Activated naive CD4-positive, alpha-beta T cell (primary cell): ENCODE data around the gene NUP62CL.
A peak's percentile ranks its signal among the peaks of the same experiment; 100 is the strongest.
"Not testable (repeated sequence)": the region's sequence is repeated elsewhere in the genome, so short reads cannot be mapped to it uniquely, and the experiment has no call there.

Experiments used
- DNase-seq, 4 experiments: peaks; one replicate each; lab custom pipeline; 2025; lab: John Stamatoyannopoulos, UW

NUP62CL gene

DNA sequence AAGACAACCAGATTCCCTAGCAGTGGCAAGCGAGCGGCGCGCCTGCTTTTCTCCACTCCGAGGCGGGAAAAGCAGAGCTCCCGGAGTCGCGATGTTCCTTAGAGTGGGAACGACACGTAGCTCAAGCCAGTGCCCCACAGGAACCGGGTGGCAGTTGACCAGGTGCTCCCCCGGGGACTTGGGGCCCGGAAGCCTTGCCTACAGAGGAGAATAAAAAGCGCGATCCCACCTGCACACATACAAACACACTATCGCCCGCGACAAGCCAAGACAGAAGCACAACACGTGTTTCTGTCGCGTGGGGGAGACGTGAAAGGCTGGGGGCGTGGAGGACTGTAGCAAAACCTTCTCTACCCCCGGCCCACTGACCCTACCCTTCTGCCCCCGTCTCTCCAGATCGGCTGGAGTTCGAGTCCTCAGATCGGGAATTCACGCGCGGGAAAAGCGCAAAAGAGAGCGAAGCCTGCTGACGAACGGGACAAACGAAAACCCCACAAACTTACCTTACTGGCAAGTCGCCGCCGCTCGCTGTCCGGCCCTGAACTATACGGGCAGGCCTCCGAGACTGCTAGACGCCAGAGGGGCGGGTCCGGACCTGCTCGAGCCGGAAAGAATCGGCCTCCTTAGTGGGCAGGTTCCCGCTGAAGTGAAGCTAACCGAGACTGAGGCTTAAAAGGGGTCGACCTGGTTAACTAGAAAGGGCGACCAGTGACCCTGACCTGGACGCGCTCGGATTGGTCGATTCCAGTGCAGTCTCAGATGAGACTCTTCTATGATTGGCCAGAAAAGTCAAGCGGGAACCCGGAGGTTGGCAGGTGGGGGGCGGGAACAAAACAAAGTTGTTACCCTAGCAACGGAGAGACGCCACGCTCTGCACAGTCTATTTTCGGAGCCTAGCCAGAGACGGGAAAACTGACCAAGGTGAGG lies at the start of gene NUP62CL, which contains the start of gene DNAAF6:
Gene NUP62CL (minus strand): TSS at position 664 of the 927 bp plus-strand sequence. CDS start 31,287 bp downstream, outside the sequence.
Gene DNAAF6 (plus strand): TSS at position 842 of the 927 bp plus-strand sequence. CDS start 6,265 bp downstream, outside the sequence.
- peak; percentile 3 to 55 (median 20) for DNase-seq

DNA sequence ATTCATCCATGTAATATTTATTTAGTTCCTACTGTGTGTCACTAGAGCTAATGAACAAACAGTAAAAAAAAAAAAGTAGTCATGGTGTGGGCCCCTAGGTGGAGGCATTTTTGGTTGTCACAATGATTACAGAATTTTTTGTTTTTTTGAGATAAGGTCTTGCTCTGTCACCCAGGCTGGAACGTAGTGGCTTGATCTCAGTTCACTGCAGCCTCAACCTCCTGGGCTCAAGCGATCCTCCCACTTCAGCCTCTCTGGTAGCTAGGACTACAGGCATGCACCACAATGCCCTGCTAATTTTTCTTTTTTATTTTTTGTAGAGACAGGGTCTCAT lies 22.2 kb upstream of the NUP62CL start:
- no peak for DNase-seq

DNA sequence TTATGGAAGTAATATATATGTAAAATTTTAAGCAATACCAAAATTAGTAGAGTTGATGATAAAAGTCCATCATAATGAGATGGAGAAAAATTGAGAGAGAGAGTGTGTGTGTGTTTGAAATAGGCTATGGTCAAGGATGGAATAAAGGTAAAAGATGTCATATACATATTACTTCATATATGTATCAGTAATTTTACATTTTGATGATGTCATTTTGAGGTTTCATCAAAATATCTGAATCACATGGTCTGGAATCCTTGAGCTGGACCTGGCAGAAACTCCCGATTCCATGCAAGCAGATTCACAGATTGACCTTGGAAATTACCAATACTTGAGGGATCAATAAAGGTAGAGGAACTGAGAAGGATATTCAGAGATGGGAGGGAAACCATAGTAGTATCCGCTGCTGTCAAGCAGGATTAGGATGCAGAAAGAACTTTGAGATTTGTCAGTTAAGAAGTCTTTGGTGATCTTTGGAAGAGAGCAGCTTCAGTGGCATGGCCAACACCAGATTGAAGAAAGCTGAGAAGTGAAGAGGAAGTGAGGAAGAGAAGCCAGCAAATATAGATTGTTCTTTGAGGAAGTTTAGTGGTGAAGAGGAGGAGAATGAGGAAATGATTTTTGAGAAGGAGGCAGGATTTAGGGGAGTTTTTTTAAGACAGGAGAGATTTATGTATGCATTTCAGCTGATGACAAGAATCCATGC lies 21.7 kb upstream of the NUP62CL start:
- DNase-seq = no peak

DNA sequence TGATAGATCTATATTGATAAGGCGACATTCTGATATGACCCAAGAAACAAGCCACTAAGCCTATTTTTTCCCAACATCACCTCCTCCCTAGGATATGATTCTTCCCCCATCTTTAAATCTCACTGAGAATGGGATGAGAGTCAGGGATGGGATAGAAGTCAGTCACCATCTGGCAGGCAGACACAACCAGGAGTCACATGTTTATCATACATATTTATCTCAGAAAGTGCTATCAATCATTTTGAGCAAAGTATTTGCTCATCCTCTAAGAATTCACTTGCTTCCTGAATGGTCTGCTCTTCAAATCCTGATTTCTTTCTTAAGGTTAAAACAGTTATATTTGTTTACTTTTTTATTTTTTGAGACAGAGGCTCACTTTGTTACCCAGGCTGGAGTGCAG lies 20.5 kb upstream of the NUP62CL start:
- no peak for DNase-seq

DNA sequence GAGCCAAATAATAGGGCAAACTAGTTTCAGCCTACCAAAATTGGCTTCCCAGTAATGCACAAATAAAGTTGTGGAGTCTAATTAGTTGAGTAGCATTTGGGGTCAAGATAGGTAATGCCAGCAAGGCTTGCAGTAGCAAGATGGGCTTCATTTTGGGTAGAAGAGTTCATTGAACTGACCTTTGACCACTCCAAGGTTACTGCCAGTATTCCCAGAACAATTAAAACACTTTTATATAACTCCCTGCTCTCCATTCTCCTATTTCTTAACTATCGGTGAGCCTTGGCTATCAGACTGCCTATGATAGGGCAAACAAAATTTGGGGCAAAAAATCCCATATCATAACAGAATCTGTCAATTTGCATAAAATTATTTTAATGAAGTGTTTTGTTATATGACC lies 7.2 kb upstream of the NUP62CL start:
- DNase-seq = no peak

DNA sequence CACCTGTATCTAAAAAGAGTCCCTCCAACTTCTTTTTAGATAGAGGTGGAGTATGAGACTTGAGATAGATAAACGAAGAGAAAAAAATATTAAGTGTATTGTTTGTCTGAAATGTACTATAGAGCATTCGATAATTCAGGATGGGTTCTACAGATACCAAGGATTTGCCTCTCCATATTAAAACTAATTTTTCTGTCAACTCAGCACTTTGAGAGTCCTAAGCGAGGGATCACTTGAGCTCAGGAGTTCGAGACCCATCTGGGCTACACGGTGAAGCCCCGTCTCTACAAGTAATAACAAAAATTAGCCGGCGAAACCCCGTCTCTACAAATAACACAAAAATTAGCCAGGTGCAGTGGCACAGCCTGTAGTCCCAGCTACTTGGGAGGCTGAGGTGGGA lies 1.7 kb upstream of the NUP62CL start:
- DNase-seq = no peak

DNA sequence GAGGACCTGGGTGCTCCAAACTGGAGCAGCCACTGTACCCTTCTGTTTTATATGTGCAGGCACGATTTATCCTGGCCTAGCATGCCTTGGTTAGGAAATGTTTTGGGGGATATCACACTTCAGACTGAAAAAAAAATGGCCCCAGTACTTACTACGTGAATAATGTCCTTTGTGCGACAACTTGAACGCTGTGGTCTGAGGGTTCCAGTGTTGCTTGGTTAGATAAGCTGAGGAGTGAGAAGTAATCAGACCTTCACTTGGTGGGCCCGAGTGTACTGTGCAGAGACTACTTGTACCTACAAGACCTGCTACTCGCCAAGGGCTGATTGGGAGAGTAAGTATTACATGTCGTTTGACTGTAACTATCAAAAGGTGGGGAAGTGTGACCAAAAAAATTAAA lies 856 bp upstream of the NUP62CL start:
- DNase-seq = no peak

DNA sequence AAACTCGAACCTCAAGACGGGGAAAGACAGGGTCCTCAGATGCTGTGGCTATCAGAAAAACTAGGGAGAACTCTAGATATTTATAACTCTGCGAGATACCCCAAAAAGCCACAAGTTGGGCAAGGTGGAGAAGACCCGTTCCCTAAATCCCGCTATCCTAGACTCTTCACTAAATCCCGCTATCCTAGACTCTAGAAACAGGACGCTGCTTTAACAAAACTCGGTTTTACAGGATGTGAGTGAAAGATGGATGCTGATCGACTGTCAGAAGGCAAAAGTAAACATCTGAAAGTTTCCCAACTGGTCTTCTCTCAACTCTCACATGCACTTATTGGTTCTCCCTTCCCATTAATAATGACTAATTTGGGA lies 448 bp upstream of the NUP62CL start:
- no peak for DNase-seq

DNA sequence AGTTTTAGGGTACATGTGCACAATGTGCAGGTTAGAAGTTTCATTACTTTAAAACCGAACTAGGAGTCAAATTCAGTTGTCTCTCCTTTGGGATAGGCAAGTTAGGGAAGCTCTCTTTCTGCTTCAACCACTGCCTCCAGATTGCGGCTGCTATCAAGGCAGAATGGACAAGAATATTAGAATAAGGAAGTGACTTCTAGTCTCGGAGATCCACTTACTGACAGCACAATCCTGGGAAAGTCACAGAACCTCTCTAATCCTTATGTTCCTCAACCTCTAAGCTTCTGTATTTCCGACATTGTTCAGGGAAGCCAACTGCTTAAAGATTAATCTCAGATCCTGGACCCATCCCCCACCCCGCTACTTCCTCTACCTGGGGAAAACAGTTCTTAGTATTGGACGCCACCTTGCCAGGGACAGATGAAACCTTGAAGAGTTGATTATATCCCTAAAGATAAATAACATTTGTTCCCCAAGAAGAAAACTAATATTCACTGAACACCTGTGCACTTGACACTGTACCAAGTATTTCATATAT lies 2.1 kb downstream of the NUP62CL start:
- no peak for DNase-seq

DNA sequence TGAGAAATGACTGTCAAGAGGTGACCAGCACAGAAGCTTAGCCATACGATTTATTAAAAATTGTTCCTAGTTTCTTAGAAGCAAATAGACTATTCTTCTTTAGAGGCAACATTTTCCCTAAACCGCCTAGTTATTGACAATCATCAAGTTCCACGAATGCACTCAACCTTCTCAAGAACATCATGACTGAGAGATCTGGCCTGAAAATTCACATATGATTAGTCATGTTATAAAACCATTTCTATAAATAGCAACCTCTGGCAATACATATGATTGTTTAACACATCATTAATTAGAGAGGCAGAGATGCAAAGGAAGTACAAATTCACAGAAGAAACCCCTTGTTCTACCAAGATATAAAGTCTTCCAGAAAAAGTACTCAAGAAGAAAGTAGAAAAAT lies 6.7 kb downstream of the NUP62CL start:
- DNase-seq = no peak

GRCh38 chrX:107198074-107198473 lies 8.2 kb downstream of the NUP62CL start:
- DNase-seq = not testable (repeated sequence)

GRCh38 chrX:107197319-107197718 lies 8.9 kb downstream of the NUP62CL start:
- no peak for DNase-seq

GRCh38 chrX:107171369-107172102 lies 34.7 kb downstream of the NUP62CL start:
- DNase-seq = no peak

- DNase-seq = no peak
Observed at GRCh38 chrX:107168712-107169111, 37.5 kb downstream of the NUP62CL start.

GRCh38 chrX:107168257-107168656 lies 38.0 kb downstream of the NUP62CL start:
- no peak for DNase-seq

- DNase-seq = no peak
Observed at GRCh38 chrX:107167163-107167921, 38.9 kb downstream of the NUP62CL start.

DNA sequence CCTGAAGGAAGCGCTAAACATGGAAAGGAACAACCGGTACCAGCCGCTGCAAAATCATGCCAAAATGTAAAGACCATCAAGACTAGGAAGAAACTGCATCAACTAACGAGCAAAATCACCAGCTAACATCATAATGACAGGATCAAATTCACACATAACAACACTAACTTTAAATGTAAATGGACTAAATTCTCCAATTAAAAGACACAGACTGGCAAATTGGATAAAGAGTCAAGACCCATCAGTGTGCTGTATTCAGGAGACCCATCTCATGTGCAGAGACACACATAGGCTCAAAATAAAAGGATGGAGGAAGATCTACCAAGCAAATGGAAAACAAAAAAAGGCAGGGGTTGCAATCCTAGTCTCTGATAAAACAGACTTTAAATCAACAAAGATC lies 48.6 kb downstream of the NUP62CL start:
- DNase-seq = not testable (repeated sequence)

- DNase-seq = not testable (repeated sequence)
Observed at GRCh38 chrX:107155621-107156430, 50.4 kb downstream of the NUP62CL start.

- DNase-seq = peak in 1 of 4 experiments; percentile 2
Observed at GRCh38 chrX:107154787-107155620, 51.2 kb downstream of the NUP62CL start.

DNA sequence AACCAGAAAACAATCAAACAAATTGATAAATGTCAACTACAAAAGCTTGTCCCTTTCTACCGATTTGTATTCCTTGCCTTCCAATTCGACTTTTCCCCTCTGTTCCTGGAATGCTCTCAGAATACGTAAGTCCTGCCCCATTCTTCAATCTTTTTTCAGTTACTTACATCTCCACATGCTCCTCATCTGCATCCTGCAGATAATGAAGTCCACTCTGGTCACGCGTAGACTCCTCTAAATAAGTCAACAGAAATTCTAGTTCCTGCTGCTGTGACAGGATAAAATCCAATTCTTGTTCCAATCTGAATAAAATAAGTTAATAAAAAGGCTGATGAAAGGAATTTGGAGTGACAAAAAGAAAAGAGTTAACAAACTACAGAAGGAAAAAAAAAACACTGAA lies 53.2 kb downstream of the NUP62CL start:
- no peak for DNase-seq
